GM18519 (cell line): ENCODE measurements around the gene SWSAP1.
"Not testable (repeated sequence)": the region's sequence is repeated elsewhere in the genome, so short reads cannot be mapped to it uniquely, and the experiment has no call there.

Source experiments
- ATAC-seq: cut with Tn5 transposase; IDR thresholded peaks from one replicate; pipeline ENCODE4 v1.9.1; 2021; ENCODE audit warnings: mild to moderate bottlenecking, moderate library complexity; ENCODE audit not compliant: unreplicated experiment, low FRiP score

Gene SWSAP1

GRCh38 chr19:11354102-11354501, 20.4 kb upstream of the SWSAP1 start:
- not testable (repeated sequence) for ATAC-seq

GRCh38 chr19:11355160-11356073, 19.0 kb upstream of the SWSAP1 start, which contains the start of gene PLPPR2:
PLPPR2 (plus strand) TSS chr19:11355432; CDS start chr19:11357674, 2,242 bp downstream.
- ATAC-seq: no peak

- no peak for ATAC-seq
Measured at GRCh38 chr19:11356074-11356397, 18.4 kb upstream of the SWSAP1 start.

GRCh38 chr19:11356676-11357550, 17.6 kb upstream of the SWSAP1 start:
- ATAC-seq: no peak

GRCh38 chr19:11359421-11359820, 15.0 kb upstream of the SWSAP1 start:
- no peak for ATAC-seq

- ATAC-seq: no peak
Measured at GRCh38 chr19:11361037-11361770, 13.3 kb upstream of the SWSAP1 start.

GRCh38 chr19:11361771-11362731, 12.4 kb upstream of the SWSAP1 start:
- ATAC-seq: no peak

- no peak for ATAC-seq
Measured at GRCh38 chr19:11363881-11364280, 10.6 kb upstream of the SWSAP1 start.

GRCh38 chr19:11364296-11364904, 10.1 kb upstream of the SWSAP1 start:
- no peak for ATAC-seq

GRCh38 chr19:11364935-11365334, 9.5 kb upstream of the SWSAP1 start:
- no peak for ATAC-seq

- no peak for ATAC-seq
Measured at GRCh38 chr19:11365557-11366117, 8.8 kb upstream of the SWSAP1 start.

GRCh38 chr19:11367528-11367927, 6.9 kb upstream of the SWSAP1 start:
- no peak for ATAC-seq

GRCh38 chr19:11370744-11371143, 3.7 kb upstream of the SWSAP1 start:
- ATAC-seq: no peak

- ATAC-seq: no peak
Measured at GRCh38 chr19:11373166-11373884, 1.1 kb upstream of the SWSAP1 start.

GRCh38 chr19:11373885-11374432, 507 bp upstream of the SWSAP1 start:
- no peak for ATAC-seq

GRCh38 chr19:11375143-11375948, 880 bp downstream of the SWSAP1 start:
- no peak for ATAC-seq

- ATAC-seq: no peak
Measured at GRCh38 chr19:11377237-11377636, 2.8 kb downstream of the SWSAP1 start.
